ENCODE measurements around the gene MYCBP2.

The MYCBP2 gene

DNA sequence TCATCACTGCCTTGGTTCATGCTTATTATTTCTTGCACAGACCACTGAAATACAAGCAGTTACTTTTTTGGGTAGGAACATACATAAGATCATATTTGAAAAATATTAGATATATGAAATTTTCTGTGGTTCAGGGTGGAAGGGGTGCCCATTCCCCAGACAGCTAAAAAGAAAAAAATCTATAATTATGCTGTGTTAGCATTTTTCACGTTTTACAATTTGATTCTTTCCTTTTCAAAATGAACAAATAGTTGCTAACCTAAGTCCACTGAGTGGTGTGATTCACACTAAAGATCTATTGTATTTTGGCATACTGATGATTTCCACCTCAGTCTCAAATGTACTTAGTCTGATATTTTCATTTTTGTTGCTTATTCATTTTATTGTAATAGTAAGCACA lies 233.2 kb downstream of the MYCBP2 start:
- no peak for DNase-seq (ENCODE audit: low read depth in 2 of 2)

DNA sequence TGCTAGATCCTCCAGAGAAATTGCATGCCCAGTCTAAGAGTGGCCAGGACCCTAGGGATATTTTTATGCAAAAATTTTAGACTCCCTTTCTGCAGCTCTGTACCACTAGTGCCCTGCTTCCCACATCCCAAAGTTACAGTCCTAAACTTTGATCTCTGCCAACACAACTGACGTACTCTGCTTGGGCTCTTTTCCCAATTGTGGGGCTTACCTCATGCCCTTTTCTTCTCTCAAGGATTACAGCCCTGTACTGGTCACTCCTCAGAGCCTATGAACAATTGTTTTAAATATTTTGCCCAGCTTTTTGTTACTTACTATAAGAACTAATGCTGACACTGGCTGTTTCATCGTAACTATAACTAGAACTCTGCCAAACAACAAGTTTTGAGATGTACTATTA lies 242.1 kb downstream of the MYCBP2 start:
- no peak for DNase-seq (ENCODE audit: low read depth in 2 of 2)

DNA sequence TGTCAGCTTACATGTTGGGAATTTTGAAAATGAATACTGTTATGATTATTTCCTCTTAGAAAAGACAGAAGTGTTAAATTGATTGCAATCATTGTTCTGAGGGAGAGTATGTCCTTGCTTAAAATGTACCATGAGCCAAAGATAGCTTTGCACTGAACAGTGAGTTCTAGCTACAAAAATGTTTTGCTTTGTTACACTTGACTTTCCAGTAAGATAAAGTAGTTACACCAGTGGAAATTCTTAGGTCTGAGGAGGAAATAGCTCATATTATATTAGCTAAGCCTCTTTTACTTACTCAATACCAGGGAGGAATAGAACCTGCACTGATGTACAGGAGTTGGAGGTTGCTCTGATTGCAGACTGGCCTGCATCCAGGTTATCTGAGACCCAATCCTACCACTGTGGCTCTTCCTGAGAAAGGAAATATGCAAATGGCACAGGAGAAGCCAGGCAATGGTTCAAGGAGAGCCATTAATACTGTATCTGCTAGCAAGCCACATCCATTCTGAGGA lies 246.9 kb downstream of the MYCBP2 start:
- no peak for DNase-seq (ENCODE audit: low read depth in 2 of 2)

DNA sequence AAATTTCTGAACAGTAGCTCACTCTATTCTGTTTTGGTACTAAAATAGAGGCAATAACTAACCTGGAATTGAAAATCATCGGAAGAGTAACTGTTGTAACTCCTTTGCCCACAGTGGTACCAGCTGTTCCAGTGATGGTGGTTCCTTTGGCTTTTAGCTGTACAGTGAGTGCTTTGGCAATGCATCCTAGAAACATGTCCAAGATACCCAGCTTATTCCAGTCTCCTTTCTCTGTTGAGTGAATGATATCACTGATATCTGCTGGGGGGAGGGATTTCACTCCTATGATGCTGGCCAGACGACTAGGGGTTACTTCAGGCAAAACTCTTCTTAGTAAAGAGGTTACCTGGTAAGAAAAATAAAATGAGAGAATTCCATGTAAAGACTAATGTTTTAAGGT lies 259.4 kb downstream of the MYCBP2 start:
- DNase-seq (ENCODE audit: low read depth in 2 of 2): no peak

DNA sequence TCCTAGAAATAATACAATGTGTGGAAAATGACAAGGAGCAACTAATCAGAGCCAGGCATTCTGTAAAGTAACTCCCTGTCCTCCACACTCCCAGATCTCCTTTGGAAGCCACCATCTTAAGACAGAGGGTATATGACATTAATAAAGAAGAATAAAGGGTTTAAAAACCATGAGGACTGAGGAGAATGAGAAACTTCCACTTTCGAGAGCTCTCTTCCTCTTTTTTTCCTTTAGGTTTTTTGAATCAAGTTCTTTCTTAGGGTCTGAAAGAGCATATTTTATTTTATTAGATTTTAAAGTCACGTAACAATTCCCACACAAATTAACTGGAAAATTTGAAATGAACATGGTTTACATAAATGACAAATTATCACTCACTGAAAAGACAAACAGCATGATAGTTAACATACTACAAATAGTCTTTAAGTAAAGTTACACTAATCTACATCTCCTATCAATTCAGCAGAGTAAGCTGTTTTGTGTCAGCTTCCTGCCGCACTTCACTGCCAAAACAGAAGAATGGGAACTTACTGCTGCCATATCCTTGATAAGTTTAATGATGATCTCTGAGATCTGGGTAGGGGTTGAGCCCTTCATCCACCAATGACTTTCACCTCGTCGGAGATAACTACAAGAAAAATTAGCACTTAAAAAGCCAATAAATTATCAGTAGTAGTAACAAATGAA lies 261.3 kb downstream of the MYCBP2 start:
- no peak for DNase-seq (ENCODE audit: low read depth in 2 of 2)

DNA sequence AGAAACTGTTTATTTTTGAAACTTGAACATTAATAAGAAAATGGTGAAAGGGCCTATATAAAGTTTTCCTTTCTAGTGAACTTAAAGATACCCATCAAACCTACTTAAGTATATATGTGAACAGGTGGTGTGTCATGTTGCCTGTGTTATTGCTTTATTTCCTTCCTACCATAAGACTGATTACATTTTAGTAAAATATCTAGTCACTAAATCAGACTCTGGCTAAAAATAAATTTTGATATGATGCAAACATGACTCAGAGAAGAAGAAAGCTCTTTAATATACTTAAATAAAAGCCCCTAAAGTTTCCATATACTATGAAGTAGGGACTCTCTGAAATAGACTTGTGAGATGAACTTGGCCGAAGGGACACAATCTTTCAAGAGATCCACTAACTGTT lies 264.8 kb downstream of the MYCBP2 start:
- DNase-seq (ENCODE audit: low read depth in 2 of 2): no peak

DNA sequence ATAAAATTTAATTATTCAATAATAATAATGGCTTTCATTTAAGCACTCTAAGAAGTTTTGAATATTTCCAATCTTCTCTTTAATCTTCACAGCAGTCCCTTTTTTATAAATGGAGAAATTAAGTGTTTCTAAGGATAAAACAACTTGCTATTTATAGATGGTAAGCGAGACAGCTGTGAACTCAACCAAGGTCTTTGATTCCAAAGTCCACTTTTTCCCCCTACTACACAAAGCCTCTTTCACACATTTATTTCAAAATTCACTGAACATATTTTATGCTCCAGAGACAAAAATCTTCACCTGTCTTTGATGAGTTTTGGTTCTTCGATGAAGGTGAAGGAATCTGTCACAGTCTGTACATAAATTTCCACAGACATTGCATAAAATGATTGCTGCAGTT lies 265.5 kb downstream of the MYCBP2 start:
- no peak for DNase-seq (ENCODE audit: low read depth in 2 of 2)

DNA sequence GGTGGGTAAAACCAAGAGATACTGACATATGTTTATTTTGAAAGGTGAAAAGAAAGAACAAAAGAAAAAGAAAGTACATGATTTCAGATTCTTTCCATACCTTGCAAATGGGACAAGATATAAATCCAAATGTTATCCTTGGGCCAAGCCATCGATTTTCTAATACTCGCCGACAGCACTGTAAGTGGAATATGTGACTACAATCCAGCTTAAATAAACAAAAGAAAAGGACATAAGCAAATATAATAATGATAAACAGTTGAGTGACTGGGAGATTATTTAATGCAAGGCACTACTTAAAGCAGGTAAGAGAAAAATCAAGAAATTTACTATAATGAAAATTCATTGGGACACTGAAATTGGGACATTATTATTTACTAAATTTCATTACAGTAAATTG lies 270.0 kb downstream of the MYCBP2 start:
- no peak for DNase-seq (ENCODE audit: low read depth in 2 of 2)

DNA sequence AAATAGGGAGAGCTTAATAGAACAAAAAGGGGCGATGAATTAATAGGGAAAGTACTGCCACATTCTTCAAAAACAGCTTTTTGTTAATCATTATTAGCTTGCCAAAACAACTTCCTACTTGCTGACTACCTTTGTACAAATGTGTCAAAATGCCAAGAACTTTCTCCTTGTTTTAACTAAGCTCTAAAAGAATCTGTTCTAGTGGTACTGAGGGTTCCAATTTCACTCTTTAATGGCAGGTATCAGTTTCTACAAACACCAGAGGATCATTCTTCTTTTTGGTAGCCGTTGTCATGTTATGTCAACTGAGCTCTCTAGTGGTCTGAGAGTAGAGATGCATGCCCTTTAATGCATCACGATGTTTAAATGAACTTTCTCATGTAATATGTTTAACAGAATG lies 270.5 kb downstream of the MYCBP2 start:
- no peak for DNase-seq (ENCODE audit: low read depth in 2 of 2)

DNA sequence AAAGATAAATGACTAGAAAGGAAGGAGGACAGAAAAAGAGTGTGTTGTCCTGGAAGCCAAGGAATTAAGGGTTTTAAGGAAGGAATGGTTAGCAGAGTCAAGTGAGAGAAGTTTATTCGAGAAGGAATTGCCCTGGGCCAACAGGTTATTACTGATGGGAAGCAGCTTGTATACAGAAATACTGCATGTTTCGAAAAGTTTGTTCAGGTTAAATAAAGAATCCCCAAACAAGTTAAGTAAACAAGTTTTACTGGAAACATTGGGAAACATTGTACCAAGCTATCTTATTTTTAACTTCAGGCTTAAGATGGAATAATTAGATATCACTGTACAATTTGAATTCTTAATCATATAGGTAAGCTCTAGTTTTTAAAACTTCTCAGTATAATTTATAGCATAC lies 271.7 kb downstream of the MYCBP2 start:
- no peak for DNase-seq (ENCODE audit: low read depth in 2 of 2)

DNA sequence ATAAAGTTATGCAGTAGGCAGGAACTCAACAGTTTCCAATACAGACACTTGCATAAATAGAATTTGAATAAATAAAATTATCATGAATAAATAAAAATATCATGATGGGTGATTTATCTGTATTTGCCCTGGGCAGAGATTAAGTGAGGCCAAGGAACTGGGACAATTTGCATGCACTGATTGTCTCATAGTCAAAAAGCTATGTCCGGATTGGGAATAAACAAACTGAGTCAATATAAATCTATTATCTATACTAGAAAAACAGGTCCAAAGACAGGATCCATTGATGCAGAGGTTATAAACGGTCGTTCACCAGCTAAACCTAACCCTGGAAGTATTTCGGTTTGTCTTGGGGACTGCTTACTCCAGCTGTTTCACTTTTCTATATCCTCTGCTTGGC lies 273.7 kb downstream of the MYCBP2 start:
- DNase-seq (ENCODE audit: low read depth in 2 of 2): no peak

DNA sequence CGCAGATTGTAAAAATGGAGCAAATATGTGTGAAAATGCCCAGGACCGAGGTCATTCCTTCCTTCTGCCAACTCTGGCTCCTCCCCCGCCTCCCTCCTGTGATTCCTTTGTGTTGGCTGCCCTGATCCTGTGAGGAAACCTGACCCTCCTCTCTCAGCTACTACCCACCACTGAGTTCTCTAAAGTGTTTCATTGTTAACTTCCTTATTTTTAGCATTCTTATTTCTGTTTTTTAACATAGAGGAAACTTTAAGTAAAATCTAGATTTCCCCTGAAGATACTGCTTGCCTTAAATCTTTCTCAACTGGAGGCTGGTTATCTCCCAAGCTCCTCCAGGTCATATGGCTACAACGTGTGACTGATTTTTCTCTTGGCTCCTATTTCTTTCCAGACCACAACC lies 278.2 kb downstream of the MYCBP2 start:
- DNase-seq (ENCODE audit: low read depth in 2 of 2): no peak

DNA sequence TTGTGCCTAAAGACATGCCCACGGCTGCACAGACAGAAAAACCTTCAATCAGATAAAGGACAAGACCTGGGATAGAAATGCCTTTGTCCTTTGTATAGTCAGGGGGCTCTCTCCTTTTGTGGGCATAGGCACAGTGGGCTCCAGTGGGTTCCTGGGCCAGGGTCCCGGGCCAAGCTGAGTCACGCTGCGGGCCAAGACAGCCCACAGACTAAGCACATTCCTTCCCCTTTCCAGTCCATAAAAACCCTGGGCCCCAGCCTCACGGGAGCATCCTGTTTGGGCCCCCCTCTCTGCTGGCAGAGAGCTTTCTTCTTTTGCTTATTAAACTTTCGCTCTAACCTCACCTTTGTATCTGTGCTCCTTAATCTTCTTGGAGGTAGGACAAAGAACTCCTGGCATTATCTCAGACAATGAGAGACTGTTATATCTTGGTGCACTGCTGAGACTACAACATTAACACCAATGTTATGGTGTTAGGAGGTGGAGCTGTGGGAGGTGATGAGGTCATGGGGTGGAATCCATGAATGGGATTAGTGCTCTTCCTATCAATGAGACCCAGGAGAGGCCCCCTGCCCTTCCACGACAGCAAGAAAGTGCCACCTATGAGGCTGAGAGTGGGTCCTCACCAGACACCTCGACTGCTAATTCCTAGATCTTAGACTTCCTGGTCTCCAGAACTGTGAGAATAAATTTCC lies 279.1 kb downstream of the MYCBP2 start:
- no peak for DNase-seq (ENCODE audit: low read depth in 2 of 2)

DNA sequence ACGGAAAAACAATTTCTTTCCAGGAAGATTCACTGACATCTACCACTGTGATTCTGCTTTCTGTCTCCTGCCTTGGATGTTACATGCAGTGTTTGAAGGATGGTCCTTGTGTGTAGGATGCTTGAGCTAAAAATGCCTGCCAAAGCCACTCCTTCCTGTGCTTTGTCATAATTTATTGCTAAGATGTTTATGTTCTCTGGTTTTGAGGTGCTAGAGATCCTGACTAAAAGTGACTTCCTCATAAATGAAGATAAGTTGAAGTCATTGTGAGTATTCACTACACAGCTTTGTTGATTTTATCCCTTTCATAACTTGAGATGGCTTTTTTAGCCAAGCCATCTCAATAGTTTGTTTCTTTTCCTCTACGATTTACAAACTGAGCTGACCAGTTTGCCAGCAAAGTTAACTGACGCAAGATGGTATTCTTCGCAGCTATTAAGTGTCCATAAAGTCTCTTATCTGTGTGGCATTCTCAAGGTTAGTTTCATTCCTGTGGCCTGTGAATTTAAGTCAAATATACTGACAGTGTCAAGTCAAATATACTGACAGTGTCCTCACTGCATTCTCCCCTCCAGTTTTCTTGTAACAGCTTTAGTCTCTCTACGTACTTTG lies 284.2 kb downstream of the MYCBP2 start:
- DNase-seq (ENCODE audit: low read depth in 2 of 2): no peak

DNA sequence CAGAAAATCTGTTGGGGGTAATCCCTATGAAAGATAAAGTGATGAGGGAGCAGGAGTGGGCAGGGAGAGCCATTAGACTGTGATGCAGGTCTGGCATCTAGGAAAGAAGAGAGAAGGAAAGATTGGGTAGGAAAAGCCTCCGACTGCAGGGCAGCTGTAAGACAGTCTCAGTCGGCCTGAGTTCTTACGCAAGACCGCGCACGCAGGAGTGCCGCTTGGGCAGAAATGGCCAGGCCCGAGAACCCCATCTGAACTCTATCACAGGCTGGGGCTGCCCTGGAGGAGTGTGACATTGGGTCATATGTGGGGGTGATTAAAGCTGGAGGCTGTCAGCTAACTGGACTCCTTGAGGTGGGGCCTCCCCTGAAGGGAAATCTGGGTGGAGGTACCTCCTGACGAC lies 286.1 kb downstream of the MYCBP2 start:
- no peak for DNase-seq (ENCODE audit: low read depth in 2 of 2)

DNA sequence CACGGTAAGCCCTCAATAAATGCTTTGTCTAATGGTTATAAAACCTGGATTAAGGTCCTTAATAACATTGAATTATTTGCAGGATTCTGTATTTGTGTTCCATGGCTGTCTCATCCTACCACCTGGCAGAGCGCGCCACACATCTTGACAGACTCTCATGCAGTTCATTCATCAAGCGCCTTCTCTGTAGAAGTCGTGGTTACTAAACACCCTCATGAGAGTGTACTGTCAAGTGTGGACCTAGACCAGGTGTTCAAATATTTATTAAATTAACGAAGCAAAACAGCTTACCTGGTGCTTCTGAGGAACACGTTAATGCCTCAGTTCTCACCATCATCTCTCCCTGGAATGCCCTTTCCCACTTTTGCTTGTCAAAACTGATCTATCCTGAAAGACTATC lies 286.8 kb downstream of the MYCBP2 start:
- DNase-seq (ENCODE audit: low read depth in 2 of 2): no peak

DNA sequence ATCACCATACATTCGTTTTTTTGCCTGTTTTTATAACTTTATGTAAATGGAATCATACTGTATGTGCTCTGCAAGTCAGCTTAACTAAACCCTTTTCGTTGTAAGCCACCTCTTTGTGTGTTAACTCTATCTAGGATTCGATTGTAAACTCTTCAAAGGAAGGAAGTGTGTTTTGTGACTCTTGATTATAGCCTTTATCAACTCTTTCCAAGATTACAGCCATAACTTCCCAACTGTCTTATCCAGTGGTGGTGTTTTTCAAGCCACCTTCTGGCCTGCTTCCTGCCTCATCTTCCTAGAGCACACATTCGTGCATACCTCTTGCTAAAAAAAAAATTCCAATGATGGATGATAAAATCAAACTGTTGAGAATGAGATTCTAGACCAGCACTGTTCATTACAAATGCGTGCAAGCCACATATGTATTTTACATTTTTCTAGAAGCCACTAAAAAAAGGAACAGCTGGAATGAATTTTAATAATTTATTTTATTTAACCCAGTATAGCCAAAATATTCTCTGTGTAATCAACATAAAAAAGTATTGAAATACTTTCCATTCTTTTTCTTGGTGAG lies 287.9 kb downstream of the MYCBP2 start:
- no peak for DNase-seq (ENCODE audit: low read depth in 2 of 2)

DNA sequence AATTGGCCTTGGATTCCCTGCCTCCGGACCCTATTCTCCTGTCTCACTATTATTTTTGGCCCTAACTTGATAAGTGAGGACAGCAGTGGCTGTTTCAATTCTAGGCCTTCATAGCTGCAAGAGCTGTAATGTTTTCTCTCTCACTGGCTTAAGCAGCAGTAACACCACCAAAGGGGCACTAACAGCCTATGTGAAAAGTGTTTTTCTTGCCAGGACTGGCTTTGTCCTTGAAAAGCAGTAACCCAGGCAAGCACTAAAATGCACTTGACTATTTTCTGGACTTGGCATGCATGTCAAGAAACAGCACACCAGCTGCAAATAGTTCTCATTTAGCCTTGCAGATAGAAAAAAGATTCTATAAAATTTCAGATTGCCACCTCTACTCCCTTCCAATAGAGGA lies 290.6 kb downstream of the MYCBP2 start:
- no peak for DNase-seq (ENCODE audit: low read depth in 2 of 2)

DNA sequence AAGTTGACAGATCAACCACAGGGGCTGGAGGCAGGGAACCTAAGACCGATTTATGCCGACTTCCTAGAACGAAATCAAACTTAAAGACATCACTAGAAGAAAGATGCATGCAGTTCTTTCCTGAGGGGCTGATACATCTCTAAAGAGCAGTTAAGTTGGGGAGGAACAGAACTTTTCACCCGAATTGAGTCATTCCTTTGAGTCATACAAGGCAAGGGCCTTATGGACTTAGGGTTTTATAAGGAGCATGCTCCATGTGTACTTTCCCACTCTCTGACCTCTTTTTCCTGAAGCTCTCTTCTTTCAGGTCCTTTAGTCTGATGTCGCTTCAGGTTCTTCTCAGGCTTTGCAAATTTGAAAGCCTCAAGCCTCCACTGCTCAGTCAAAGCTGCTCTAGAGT lies 292.0 kb downstream of the MYCBP2 start:
- DNase-seq (ENCODE audit: low read depth in 2 of 2): no peak

DNA sequence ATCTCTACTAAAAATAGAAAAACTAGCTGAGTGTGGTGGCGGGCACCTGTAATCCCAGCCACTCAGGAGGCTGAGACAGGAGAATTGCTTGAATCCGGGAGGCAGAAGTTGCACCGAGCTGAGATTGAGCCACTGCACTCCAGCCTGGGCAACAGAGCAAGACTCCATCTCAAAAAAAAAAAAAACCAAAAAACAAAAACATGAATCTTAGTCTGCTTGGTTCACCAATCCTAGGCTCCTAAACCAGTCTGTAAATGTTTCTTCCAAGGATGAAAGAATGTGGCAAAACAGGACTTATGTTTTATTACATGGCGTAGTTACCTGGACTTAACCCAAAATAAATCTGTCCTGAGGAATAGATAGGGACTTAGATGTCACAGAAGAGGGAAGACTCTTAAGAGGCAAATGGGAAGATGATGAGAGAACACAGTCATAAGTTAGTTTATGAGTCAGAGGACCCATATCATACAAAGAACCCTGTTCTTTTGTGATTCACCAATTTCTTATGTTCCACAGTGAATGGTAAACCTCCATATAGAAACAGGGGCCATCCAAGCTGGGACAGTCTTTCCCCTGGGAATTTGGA lies 293.1 kb downstream of the MYCBP2 start:
- DNase-seq (ENCODE audit: low read depth in 2 of 2): no peak

DNA sequence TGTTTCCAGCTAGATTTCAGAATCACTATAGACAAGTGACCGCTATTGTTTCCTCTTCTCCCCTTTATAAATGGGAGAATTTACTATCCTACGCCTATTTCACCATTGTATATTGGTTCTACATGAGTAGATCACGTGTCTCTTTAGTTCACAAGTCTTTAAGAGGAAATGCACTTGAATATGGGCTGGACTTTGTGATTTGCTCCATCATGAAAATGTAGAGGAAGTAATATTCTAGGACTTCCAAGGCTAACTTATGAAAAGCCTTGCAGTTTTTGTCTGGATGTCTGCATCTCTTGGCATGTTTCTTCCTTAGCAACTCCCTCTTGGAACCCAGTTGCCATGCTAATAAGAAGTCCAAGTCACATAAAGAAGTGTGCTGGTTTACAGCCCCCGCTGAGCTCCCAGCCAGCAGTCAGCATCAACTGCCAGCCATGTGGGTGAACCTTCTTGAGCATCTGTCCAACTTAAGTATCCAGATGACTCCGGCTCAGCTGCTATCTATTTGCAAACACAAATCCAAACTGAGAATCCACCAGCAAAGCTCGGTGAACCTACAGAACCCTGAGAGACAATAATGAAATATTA lies 295.1 kb downstream of the MYCBP2 start:
- no peak for DNase-seq (ENCODE audit: low read depth in 2 of 2)

DNA sequence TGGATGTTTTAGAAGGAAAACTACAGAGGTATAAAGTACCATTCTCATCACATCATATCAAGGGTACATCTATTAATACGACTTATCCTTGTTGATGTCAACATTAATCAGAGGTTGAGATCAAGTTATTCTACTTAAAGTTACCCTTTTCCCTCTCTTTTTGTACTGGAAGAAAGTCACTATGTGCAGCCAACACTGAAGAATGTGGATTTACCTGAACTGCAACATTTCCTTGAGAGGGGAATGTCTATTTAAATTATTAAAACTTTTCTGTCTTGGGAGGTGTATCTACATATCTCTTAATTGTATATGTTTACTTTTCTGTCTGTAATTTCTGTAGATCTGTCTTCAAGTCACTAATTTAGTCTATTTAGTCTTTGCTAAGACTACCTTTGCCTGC lies 297.5 kb downstream of the MYCBP2 start:
- no peak for DNase-seq (ENCODE audit: low read depth in 2 of 2)
